ENCODE results near the gene MAMLD1. TPM values are rescaled to one million over a fixed set of nuclear protein-coding genes. Genes with fewer than 3 reads are reported as not detected.

Gene MAMLD1
- total RNA-seq, 1 donor from 2014 or later: 4.5 TPM

DNA sequence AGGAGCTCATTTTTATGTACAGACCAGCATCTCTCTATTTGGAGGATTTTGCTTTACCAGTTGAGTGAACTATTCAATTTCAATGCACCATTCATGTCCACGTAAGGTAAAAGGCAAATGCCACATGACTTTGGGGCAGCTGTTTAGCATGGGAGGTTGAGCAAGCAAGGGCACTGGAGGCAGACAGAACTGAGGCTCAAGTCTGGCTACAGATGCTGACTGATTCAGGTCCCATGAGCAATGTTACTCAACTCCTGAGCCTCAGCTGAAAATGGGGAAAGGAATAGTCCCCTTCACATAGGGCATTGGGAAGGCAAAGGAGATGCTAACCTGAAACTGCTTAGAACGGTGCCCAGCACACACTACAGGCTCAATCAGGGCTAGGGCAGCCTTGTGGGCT, 112.3 kb downstream of the MAMLD1 start:
- Mint-ChIP-seq H3K27ac (ENCODE audit: unreplicated experiment) (no peak overlapping the region), H3K4me3 (no peak overlapping the region), H3K36me3 (ENCODE audit: low read depth) (no peaks in the 10 kb centered on the region), H3K27me3 (ENCODE audit: low read depth) (no peaks in the 10 kb centered on the region), H3K4me1 (no peaks in the 10 kb centered on the region), H3K9me3 (peaks cover 4% of the 10 kb centered on the region)
- DNase-seq (ENCODE audit: low read depth, low spot score): no peak
- TF ChIP-seq, protein P1, sequence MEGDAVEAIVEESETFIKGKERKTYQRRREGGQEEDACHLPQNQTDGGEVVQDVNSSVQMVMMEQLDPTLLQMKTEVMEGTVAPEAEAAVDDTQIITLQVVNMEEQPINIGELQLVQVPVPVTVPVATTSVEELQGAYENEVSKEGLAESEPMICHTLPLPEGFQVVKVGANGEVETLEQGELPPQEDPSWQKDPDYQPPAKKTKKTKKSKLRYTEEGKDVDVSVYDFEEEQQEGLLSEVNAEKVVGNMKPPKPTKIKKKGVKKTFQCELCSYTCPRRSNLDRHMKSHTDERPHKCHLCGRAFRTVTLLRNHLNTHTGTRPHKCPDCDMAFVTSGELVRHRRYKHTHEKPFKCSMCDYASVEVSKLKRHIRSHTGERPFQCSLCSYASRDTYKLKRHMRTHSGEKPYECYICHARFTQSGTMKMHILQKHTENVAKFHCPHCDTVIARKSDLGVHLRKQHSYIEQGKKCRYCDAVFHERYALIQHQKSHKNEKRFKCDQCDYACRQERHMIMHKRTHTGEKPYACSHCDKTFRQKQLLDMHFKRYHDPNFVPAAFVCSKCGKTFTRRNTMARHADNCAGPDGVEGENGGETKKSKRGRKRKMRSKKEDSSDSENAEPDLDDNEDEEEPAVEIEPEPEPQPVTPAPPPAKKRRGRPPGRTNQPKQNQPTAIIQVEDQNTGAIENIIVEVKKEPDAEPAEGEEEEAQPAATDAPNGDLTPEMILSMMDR (conservative IDR thresholded peaks at IDR 0.05): no peak

- no peak overlapping the region for H3K4me3 Mint-ChIP-seq
- H3K36me3 Mint-ChIP-seq (ENCODE audit: low read depth): no peaks in the 10 kb centered on the region
- TF ChIP-seq, protein P1 (conservative IDR thresholded peaks at IDR 0.05): no peak
- no peak overlapping the region for H3K27ac Mint-ChIP-seq (ENCODE audit: unreplicated experiment)
- no peaks in the 10 kb centered on the region for H3K9me3 Mint-ChIP-seq
- H3K4me1 Mint-ChIP-seq: no peaks in the 10 kb centered on the region
- H3K27me3 Mint-ChIP-seq (ENCODE audit: low read depth): no peaks in the 10 kb centered on the region
- DNase-seq (ENCODE audit: low read depth, low spot score): no peak
Observed at GRCh38 chrX:150476164-150476699, 113.1 kb downstream of the MAMLD1 start.

DNA sequence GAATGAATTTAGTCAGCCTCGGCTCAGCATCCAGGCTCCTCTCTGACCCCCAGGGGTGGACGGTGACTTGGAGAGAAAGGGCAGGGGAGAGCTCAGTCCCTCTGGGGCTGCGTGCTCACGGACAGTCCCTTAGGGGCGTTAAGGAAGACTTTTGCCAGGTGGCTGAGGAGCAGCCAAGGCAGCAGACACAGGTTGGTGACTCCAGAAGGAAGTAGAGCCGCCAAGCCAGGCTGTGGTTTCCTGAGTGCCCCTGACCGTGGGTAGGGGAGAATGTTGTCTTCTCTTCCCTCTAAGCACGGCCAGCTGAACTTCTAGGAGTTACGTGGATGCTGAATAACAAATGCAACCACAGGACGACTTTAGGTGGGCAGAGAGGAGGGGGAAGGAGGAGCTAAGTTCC, 114.3 kb downstream of the MAMLD1 start:
- Mint-ChIP-seq H3K27ac (ENCODE audit: unreplicated experiment) (no peak overlapping the region), H3K4me1 (no peaks in the 10 kb centered on the region), H3K4me3 (no peak overlapping the region), H3K36me3 (ENCODE audit: low read depth) (no peaks in the 10 kb centered on the region), H3K27me3 (ENCODE audit: low read depth) (no peaks in the 10 kb centered on the region), H3K9me3 (peaks cover 2% of the 10 kb centered on the region)
- DNase-seq (ENCODE audit: low read depth, low spot score): no peak
- TF ChIP-seq, protein P1 (conservative IDR thresholded peaks at IDR 0.05): no peak

DNA sequence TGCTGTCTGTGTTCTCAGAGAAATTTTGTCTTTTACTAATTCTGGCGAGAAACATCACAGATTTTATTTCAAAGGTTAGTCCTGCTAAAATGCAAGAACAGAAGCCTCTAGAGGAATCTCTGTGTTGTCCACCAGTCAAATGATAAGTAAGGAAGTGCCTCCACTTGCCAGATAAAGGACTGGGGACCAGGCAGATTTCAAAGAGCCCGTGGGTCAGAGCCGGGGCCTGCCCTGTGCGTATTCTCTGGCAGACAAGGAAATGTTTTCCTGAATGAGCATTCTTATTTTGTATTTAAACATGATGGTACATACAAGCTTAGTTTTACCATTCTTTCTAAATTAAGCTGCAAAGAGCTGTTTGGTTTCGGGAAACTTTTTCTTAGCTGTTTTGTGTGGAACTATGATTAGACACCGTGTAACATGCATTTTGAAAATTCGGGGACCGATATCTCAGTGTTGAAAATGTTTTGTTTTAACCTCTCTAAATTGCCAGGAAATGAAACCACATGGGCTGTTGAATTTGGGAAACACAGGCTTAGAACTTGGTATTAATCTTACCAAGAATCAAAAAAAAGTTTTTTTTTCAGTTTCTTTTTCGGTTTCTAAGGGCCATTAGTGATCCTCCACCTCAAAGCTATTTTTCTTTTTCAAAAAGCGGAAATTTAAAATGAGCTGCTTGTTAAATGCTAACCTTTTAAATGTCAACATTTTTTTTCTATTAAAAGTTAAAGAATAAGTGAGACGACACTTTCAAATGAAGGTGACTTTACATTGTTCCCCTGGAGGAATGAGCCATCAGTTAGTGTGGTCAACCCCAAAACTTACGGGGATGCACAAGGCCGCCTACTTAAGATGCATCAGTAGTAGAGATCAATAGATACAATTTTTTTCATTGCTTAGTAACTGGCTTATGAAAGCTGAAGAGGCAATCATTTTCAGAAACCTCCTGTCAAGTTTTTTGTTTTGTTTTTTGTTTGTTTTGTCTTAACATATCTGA, 115.7 kb downstream of the MAMLD1 start:
- Mint-ChIP-seq H3K9me3 (peaks cover 2% of the 10 kb centered on the region), H3K4me1 (no peaks in the 10 kb centered on the region), H3K27me3 (ENCODE audit: low read depth) (no peaks in the 10 kb centered on the region), H3K27ac (ENCODE audit: unreplicated experiment) (no peak overlapping the region), H3K4me3 (no peak overlapping the region), H3K36me3 (ENCODE audit: low read depth) (peaks cover 3% of the 10 kb centered on the region)
- no peak for DNase-seq (ENCODE audit: low read depth, low spot score)
- TF ChIP-seq, protein P1 (conservative IDR thresholded peaks at IDR 0.05): no peak

- H3K4me1 Mint-ChIP-seq: no peaks in the 10 kb centered on the region
- no peak for DNase-seq (ENCODE audit: low read depth, low spot score)
- no peaks in the 10 kb centered on the region for H3K27me3 Mint-ChIP-seq (ENCODE audit: low read depth)
- H3K4me3 Mint-ChIP-seq: no peak overlapping the region
- no peak overlapping the region for H3K27ac Mint-ChIP-seq (ENCODE audit: unreplicated experiment)
- peaks cover 2% of the 10 kb centered on the region for H3K9me3 Mint-ChIP-seq
- H3K36me3 Mint-ChIP-seq (ENCODE audit: low read depth): peaks cover 3% of the 10 kb centered on the region
- TF ChIP-seq, protein P1 (conservative IDR thresholded peaks at IDR 0.05): no peak
Observed at GRCh38 chrX:150482537-150483206, 119.6 kb downstream of the MAMLD1 start.

Data from neural crest cell (in vitro differentiated cells).